ENCODE data around the gene ADAMTS17.

The ADAMTS17 gene

GRCh38 chr15:100297812-100298211 lies 44.0 kb downstream of the ADAMTS17 start:
- no peak overlapping the region for H3K4me3 ChIP-seq (ENCODE audit: low read depth, low read length)
- DNase-seq (ENCODE audit: low read depth): no peak
- TF ChIP-seq CTCF (IDR thresholded peaks at IDR 0.05; ENCODE audit: low read depth, low read length) (no peak), MAX (IDR thresholded peaks at IDR 0.05; ENCODE audit: low read depth, low read length) (no peak), POLR2A (IDR thresholded peaks at IDR 0.05; ENCODE audit: extremely low read depth, insufficient read length) (no peak), MYC (IDR thresholded peaks at IDR 0.05; ENCODE audit: low read depth, low read length) (no peak)

- DNase-seq (ENCODE audit: low read depth): no peak
- TF ChIP-seq CTCF (IDR thresholded peaks at IDR 0.05; ENCODE audit: low read depth, low read length) (no peak), MYC (IDR thresholded peaks at IDR 0.05; ENCODE audit: low read depth, low read length) (no peak), POLR2A (IDR thresholded peaks at IDR 0.05; ENCODE audit: extremely low read depth, insufficient read length) (no peak), MAX (IDR thresholded peaks at IDR 0.05; ENCODE audit: low read depth, low read length) (no peak)
- H3K4me3 ChIP-seq (ENCODE audit: low read depth, low read length): no peak overlapping the region
Observed at GRCh38 chr15:100295939-100296565, 45.7 kb downstream of the ADAMTS17 start.

- H3K4me3 ChIP-seq (ENCODE audit: low read depth, low read length): no peak overlapping the region
- DNase-seq (ENCODE audit: low read depth): no peak
- TF ChIP-seq POLR2A (IDR thresholded peaks at IDR 0.05; ENCODE audit: extremely low read depth, insufficient read length) (no peak), CTCF (IDR thresholded peaks at IDR 0.05; ENCODE audit: low read depth, low read length) (no peak), MYC (IDR thresholded peaks at IDR 0.05; ENCODE audit: low read depth, low read length) (no peak), MAX (IDR thresholded peaks at IDR 0.05; ENCODE audit: low read depth, low read length) (no peak)
Observed at GRCh38 chr15:100292010-100292409, 49.8 kb downstream of the ADAMTS17 start.

- DNase-seq (ENCODE audit: low read depth): peak; percentile 48
- TF ChIP-seq MYC (IDR thresholded peaks at IDR 0.05; ENCODE audit: low read depth, low read length) (no peak), CTCF (IDR thresholded peaks at IDR 0.05; ENCODE audit: low read depth, low read length) (no peak), MAX (IDR thresholded peaks at IDR 0.05; ENCODE audit: low read depth, low read length) (no peak; the same call in 1 of the 2 replicates), POLR2A (IDR thresholded peaks at IDR 0.05; ENCODE audit: extremely low read depth, insufficient read length) (no peak)
- H3K4me3 ChIP-seq (ENCODE audit: low read depth, low read length): no peak overlapping the region
Observed at GRCh38 chr15:100291106-100291505, 50.7 kb downstream of the ADAMTS17 start.

GRCh38 chr15:100285641-100286295 lies 56.0 kb downstream of the ADAMTS17 start:
- no peak overlapping the region for H3K4me3 ChIP-seq (ENCODE audit: low read depth, low read length)
- TF ChIP-seq MYC (IDR thresholded peaks at IDR 0.05; ENCODE audit: low read depth, low read length) (no peak), POLR2A (IDR thresholded peaks at IDR 0.05; ENCODE audit: extremely low read depth, insufficient read length) (no peak), CTCF (IDR thresholded peaks at IDR 0.05; ENCODE audit: low read depth, low read length) (no peak), MAX (IDR thresholded peaks at IDR 0.05; ENCODE audit: low read depth, low read length) (no peak)
- DNase-seq (ENCODE audit: low read depth): no peak
